ENCODE data around the gene GCSAM. TPM values are rescaled to one million over a fixed set of nuclear protein-coding genes. Genes with fewer than 3 reads are reported as not detected.
A peak's percentile ranks its signal among the peaks of the same experiment; 100 is the strongest.

Gene GCSAM
- total RNA-seq, 1 experiment from 2014 or later, result not detected

GRCh38 chr3:112084980-112085705 lies 47.9 kb downstream of the GCSAM start:
- peak overlapping the region; percentile 88 for H3K4me2 ChIP-seq (ENCODE audit: low read length)
- peak overlapping the region; percentile 94; the same call in 1 of the 2 replicates for H3K4me3 ChIP-seq (ENCODE audit: low read length)
- no TSS peak for BruUV-seq (replicated peaks)
- CTCF ChIA-PET, result interaction anchor here (1.0 kb wide), 1 partner anchor 26 kb away, joined by 3 read pairs; no protein-coding TSS in a partner anchor
- no peak overlapping the region for H2AFZ ChIP-seq (ENCODE audit: low read length)
- no peaks in the 10 kb centered on the region for H3K36me3 ChIP-seq (ENCODE audit: low read depth, low read length)
- no peak for ATAC-seq
- H3K79me2 ChIP-seq (ENCODE audit: low read length), result peaks cover 35% of the 10 kb centered on the region
- intact Hi-C loops (cut with micrococcal nuclease), result loop anchor here (5.0 kb wide), 1 partner anchor 98 kb away; no protein-coding TSS in a partner anchor
- TF ChIP-seq EZH2phosphoT487 (IDR thresholded peaks at IDR 0.05; ENCODE audit: borderline replicate concordance, low read length), result no peak
- TF ChIP-seq EZH2 (IDR thresholded peaks at IDR 0.05; ENCODE audit: low read length, unreplicated experiment), result no peak
- no peak for TF ChIP-seq CTCF (conservative IDR thresholded peaks at IDR 0.05; ENCODE audit: low read depth, low read length)
- DNase-seq, result peak; percentile 49
- no peak overlapping the region for H3K27ac ChIP-seq (ENCODE audit: low read length)
- POLR2A ChIA-PET (ENCODE audit: unreplicated experiment), result no interaction called here
- no peaks in the 10 kb centered on the region for H3K9me3 ChIP-seq (ENCODE audit: low read length)
- peaks cover 25% of the 10 kb centered on the region for H4K20me1 ChIP-seq (ENCODE audit: low read length)
- peaks cover 33% of the 10 kb centered on the region for H3K4me1 ChIP-seq (ENCODE audit: insufficient read depth, low read length)
- H3K9me2 ChIP-seq (replicated peaks; ENCODE audit: low read length), result no peaks in the 10 kb centered on the region
- H3K27me3 ChIP-seq (ENCODE audit: low read length), result no peaks in the 10 kb centered on the region
- no peak overlapping the region for H3K9ac ChIP-seq (ENCODE audit: low read length)
- H3F3A ChIP-seq (ENCODE audit: low read length, unreplicated experiment), result no peaks in the 10 kb centered on the region

DNA sequence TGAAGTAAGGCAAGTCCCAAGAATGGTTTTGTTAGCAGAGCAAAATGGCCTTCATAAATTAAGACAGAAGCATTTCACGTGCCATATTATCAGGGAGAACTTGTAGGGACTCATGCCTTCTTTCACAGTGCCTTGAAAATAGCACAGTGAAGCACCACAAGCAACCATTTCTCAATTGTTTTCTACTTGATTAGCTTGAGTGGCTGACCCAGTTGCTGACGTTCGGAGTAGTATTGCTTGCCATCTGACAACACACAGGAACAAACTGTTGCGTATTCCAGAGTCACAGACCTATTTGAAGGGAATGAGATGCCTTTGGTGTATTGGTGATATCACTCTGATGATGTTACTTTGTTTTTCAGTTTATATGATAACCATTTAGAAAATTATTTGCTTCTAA lies 49.8 kb downstream of the GCSAM start:
- H3K4me1 ChIP-seq (ENCODE audit: insufficient read depth, low read length), result peaks cover 25% of the 10 kb centered on the region
- TF ChIP-seq CTCF (conservative IDR thresholded peaks at IDR 0.05; ENCODE audit: low read depth, low read length) (no peak), EZH2phosphoT487 (IDR thresholded peaks at IDR 0.05; ENCODE audit: borderline replicate concordance, low read length) (no peak), EZH2 (IDR thresholded peaks at IDR 0.05; ENCODE audit: low read length, unreplicated experiment) (no peak)

More for the DNA sequence above, 49.8 kb downstream of the GCSAM start:
- CTCF ChIA-PET, result no interaction called here
- H3K36me3 ChIP-seq (ENCODE audit: low read depth, low read length), result no peaks in the 10 kb centered on the region
- H3K4me3 ChIP-seq (ENCODE audit: low read length), result no peak overlapping the region
- no peak overlapping the region for H3K4me2 ChIP-seq (ENCODE audit: low read length)
- no peak overlapping the region for H3K9ac ChIP-seq (ENCODE audit: low read length)
- H4K20me1 ChIP-seq (ENCODE audit: low read length), result peaks cover 10% of the 10 kb centered on the region
- no peaks in the 10 kb centered on the region for H3F3A ChIP-seq (ENCODE audit: low read length, unreplicated experiment)
- BruUV-seq (replicated peaks), result no TSS peak
- no peak overlapping the region for H2AFZ ChIP-seq (ENCODE audit: low read length)
- no peaks in the 10 kb centered on the region for H3K27me3 ChIP-seq (ENCODE audit: low read length)
- no peak for DNase-seq
- no peaks in the 10 kb centered on the region for H3K9me3 ChIP-seq (ENCODE audit: low read length)
- intact Hi-C loops (cut with micrococcal nuclease), result no loop called here
- no peak overlapping the region for H3K27ac ChIP-seq (ENCODE audit: low read length)
- H3K79me2 ChIP-seq (ENCODE audit: low read length), result peaks cover 16% of the 10 kb centered on the region
- POLR2A ChIA-PET (ENCODE audit: unreplicated experiment), result no interaction called here
- no peaks in the 10 kb centered on the region for H3K9me2 ChIP-seq (replicated peaks; ENCODE audit: low read length)
- ATAC-seq, result no peak

Measured in PC-3 (cell line).